Tibial nerve (tissue), 4 donors: ENCODE data around the gene RALY.

Experiments
- CTCF ChIP-seq, 5 experiments: fragments of 200-600 bp in 3 of 5; fragments of 450-650 bp in 2 of 5; sonication (generic) in 3 of 5; IDR thresholded peaks; one replicate each; pipeline ENCODE4 v1.5.1; 2016 to 2019; ENCODE audit warnings: antibody characterized with exemption in 5 of 5, mild to moderate bottlenecking in 3 of 5, moderate library complexity in 2 of 5
- EP300 ChIP-seq, 2 donors: sonication (generic); formaldehyde crosslinking; IDR thresholded peaks; one replicate each; pipeline ENCODE4 v1.6.1; 2017; ENCODE audit warnings: antibody characterized with exemption in 2 of 2, mild to moderate bottlenecking in 1 of 2
- POLR2A ChIP-seq, 2 donors: fragments of 450-650 bp; IDR thresholded peaks; one replicate each; pipeline ENCODE4 v1.6.1; 2017; ENCODE audit warnings: antibody characterized with exemption in 2 of 2, mild to moderate bottlenecking in 2 of 2, moderate library complexity in 2 of 2

GRCh38 chr20:34045294-34045693 is 51.6 kb downstream of the RALY start:
- TF ChIP-seq CTCF (IDR thresholded peaks at IDR 0.05) = no peak
- TF ChIP-seq EP300 (IDR thresholded peaks at IDR 0.05) = no peak
- TF ChIP-seq POLR2A (IDR thresholded peaks at IDR 0.05) = no peak
